Neuron (in vitro differentiated cells): Measurements from ENCODE around the gene PGGT1B.

Source experiments
- H2AFZ ChIP-seq: one replicate; pipeline ENCODE4 v1.6.1; 2013; ENCODE audit warnings: low read depth, mild to moderate bottlenecking, inconsistent platforms, low read length, moderate library complexity
- H3K27me3 ChIP-seq: one replicate; pipeline ENCODE4 v1.6.1; 2013; ENCODE audit warnings: low read length; ENCODE audit not compliant: insufficient read depth
- H3K36me3 ChIP-seq: one replicate; pipeline ENCODE4 v1.6.1; 2013; ENCODE audit warnings: low read length; ENCODE audit not compliant: insufficient read depth
- H3K4me1 ChIP-seq: one replicate; pipeline ENCODE4 v1.6.1; 2013; ENCODE audit warnings: low read length; ENCODE audit not compliant: insufficient read depth
- H3K4me3 ChIP-seq: 2 replicates; pipeline ENCODE4 v1.5.1; 2013; ENCODE audit warnings: mild to moderate bottlenecking, low read length, moderate library complexity
- H3K9me3 ChIP-seq: one replicate; pipeline ENCODE4 v1.6.1; 2013; ENCODE audit warnings: low read length

PGGT1B gene

GRCh38 chr5:115262321-115263077 lies at the start of gene PGGT1B:
Gene PGGT1B, minus strand, starts transcription at chr5:115262877. Its CDS starts 26 bp downstream, at chr5:115262851.
- peaks cover 18% of the 10 kb centered on the region for H3K4me1 ChIP-seq
- no peaks in the 10 kb centered on the region for H3K9me3 ChIP-seq
- H2AFZ ChIP-seq = peak within 1 kb of the TSS; percentile 79
- H3K36me3 ChIP-seq = peaks cover 11% of the 10 kb centered on the region
- no peaks in the 10 kb centered on the region for H3K27me3 ChIP-seq
- H3K4me3 ChIP-seq = peak within 1 kb of the TSS; percentile 79

GRCh38 chr5:115309751-115310370 lies 47.2 kb upstream of the PGGT1B start:
- H3K4me1 ChIP-seq = no peaks in the 10 kb centered on the region

GRCh38 chr5:115308815-115309214 lies 46.1 kb upstream of the PGGT1B start:
- Histone ChIP-seq H3K4me3 (no peak overlapping the region), H3K27me3 (no peaks in the 10 kb centered on the region), H3K9me3 (no peaks in the 10 kb centered on the region), H3K4me1 (no peaks in the 10 kb centered on the region), H2AFZ (no peak overlapping the region), H3K36me3 (no peaks in the 10 kb centered on the region)

More at GRCh38 chr5:115309751-115310370, 47.2 kb upstream of the PGGT1B start:
- Histone ChIP-seq H3K27me3 (no peaks in the 10 kb centered on the region), H3K9me3 (no peaks in the 10 kb centered on the region), H2AFZ (no peak overlapping the region), H3K36me3 (no peaks in the 10 kb centered on the region), H3K4me3 (no peak overlapping the region)

- Histone ChIP-seq H2AFZ (no peak overlapping the region), H3K4me1 (no peaks in the 10 kb centered on the region), H3K36me3 (no peaks in the 10 kb centered on the region), H3K27me3 (no peaks in the 10 kb centered on the region), H3K4me3 (no peak overlapping the region), H3K9me3 (no peaks in the 10 kb centered on the region)
Observed at GRCh38 chr5:115306011-115306536, 43.4 kb upstream of the PGGT1B start.

GRCh38 chr5:115304496-115304895 lies 41.8 kb upstream of the PGGT1B start:
- no peak overlapping the region for H3K4me3 ChIP-seq
- H3K4me1 ChIP-seq = no peaks in the 10 kb centered on the region
- no peaks in the 10 kb centered on the region for H3K9me3 ChIP-seq
- H3K27me3 ChIP-seq = no peaks in the 10 kb centered on the region
- H2AFZ ChIP-seq = no peak overlapping the region
- no peaks in the 10 kb centered on the region for H3K36me3 ChIP-seq

- no peak overlapping the region for H3K4me3 ChIP-seq
- H2AFZ ChIP-seq = no peak overlapping the region
- H3K27me3 ChIP-seq = no peaks in the 10 kb centered on the region
- H3K4me1 ChIP-seq = no peaks in the 10 kb centered on the region
- H3K36me3 ChIP-seq = no peaks in the 10 kb centered on the region
- H3K9me3 ChIP-seq = peaks cover 4% of the 10 kb centered on the region
Observed at GRCh38 chr5:115298811-115299210, 36.1 kb upstream of the PGGT1B start.

GRCh38 chr5:115297031-115297430 lies 34.4 kb upstream of the PGGT1B start:
- no peaks in the 10 kb centered on the region for H3K27me3 ChIP-seq
- H3K4me3 ChIP-seq = peak overlapping the region; percentile 35
- no peak overlapping the region for H2AFZ ChIP-seq
- no peaks in the 10 kb centered on the region for H3K4me1 ChIP-seq
- H3K36me3 ChIP-seq = no peaks in the 10 kb centered on the region
- H3K9me3 ChIP-seq = peaks cover 10% of the 10 kb centered on the region

GRCh38 chr5:115296124-115297022 lies 33.7 kb upstream of the PGGT1B start, which contains the start of gene CCDC112:
Gene CCDC112, minus strand, starts transcription at chr5:115296654. Its CDS starts 111 bp downstream, at chr5:115296543.
- Histone ChIP-seq H3K27me3 (no peaks in the 10 kb centered on the region), H3K36me3 (no peaks in the 10 kb centered on the region), H3K4me3 (peak within 1 kb of the TSS; percentile 91), H3K4me1 (no peaks in the 10 kb centered on the region), H2AFZ (peak within 1 kb of the TSS; percentile 93), H3K9me3 (peaks cover 14% of the 10 kb centered on the region)

GRCh38 chr5:115295777-115296123 lies 33.1 kb upstream of the PGGT1B start:
- no peaks in the 10 kb centered on the region for H3K27me3 ChIP-seq
- peak overlapping the region; percentile 91 for H3K4me3 ChIP-seq
- H3K36me3 ChIP-seq = no peaks in the 10 kb centered on the region
- no peaks in the 10 kb centered on the region for H3K4me1 ChIP-seq
- peaks cover 16% of the 10 kb centered on the region for H3K9me3 ChIP-seq
- H2AFZ ChIP-seq = peak overlapping the region; percentile 93

- no peaks in the 10 kb centered on the region for H3K27me3 ChIP-seq
- H2AFZ ChIP-seq = no peak overlapping the region
- H3K36me3 ChIP-seq = no peaks in the 10 kb centered on the region
- peaks cover 17% of the 10 kb centered on the region for H3K9me3 ChIP-seq
- no peak overlapping the region for H3K4me3 ChIP-seq
- no peaks in the 10 kb centered on the region for H3K4me1 ChIP-seq
Observed at GRCh38 chr5:115291397-115291796, 28.7 kb upstream of the PGGT1B start.

GRCh38 chr5:115289104-115289503 lies 26.4 kb upstream of the PGGT1B start:
- Histone ChIP-seq H3K36me3 (no peaks in the 10 kb centered on the region), H2AFZ (no peak overlapping the region), H3K4me1 (no peaks in the 10 kb centered on the region), H3K9me3 (peaks cover 14% of the 10 kb centered on the region), H3K27me3 (no peaks in the 10 kb centered on the region), H3K4me3 (no peak overlapping the region)

- no peak overlapping the region for H2AFZ ChIP-seq
Observed at GRCh38 chr5:115284021-115284420, 21.3 kb upstream of the PGGT1B start.

GRCh38 chr5:115282131-115282530 lies 19.5 kb upstream of the PGGT1B start:
- Histone ChIP-seq H3K9me3 (no peaks in the 10 kb centered on the region), H3K36me3 (peaks cover 5% of the 10 kb centered on the region), H2AFZ (no peak overlapping the region), H3K4me3 (no peak overlapping the region), H3K27me3 (no peaks in the 10 kb centered on the region), H3K4me1 (no peaks in the 10 kb centered on the region)

More at GRCh38 chr5:115284021-115284420, 21.3 kb upstream of the PGGT1B start:
- no peaks in the 10 kb centered on the region for H3K9me3 ChIP-seq
- H3K4me3 ChIP-seq = no peak overlapping the region
- H3K36me3 ChIP-seq = peaks cover 5% of the 10 kb centered on the region
- H3K4me1 ChIP-seq = no peaks in the 10 kb centered on the region
- H3K27me3 ChIP-seq = no peaks in the 10 kb centered on the region
